Lung (tissue), 13 donors: ENCODE results near the gene CCDC43. TPM values are rescaled to one million over a fixed set of nuclear protein-coding genes. Genes with fewer than 3 reads are reported as not detected.
A peak's percentile ranks its signal among the peaks of the same experiment; 100 is the strongest.

Experiments used
- ATAC-seq: fragments of 200-7000 bp; cut with Tn5 transposase; one replicate; pipeline ENCODE4 v1.9.1; 2020; ENCODE audit warnings: moderate number of reproducible peaks; ENCODE audit not compliant: insufficient read depth, low FRiP score
- DNase-seq, 3 donors: peaks; one replicate each; pipeline ENCODE4 v3.0.0-alpha.2; 2013 to 2017
- H3K27ac ChIP-seq, 2 donors: one replicate each; pipeline ENCODE4 v1.5.1; 2013; ENCODE audit warnings: mild to moderate bottlenecking in 2 of 2, moderate library complexity in 2 of 2, control low read depth in 1 of 2, inconsistent platforms in 1 of 2, low read depth in 1 of 2, low read length in 1 of 2
- H3K27me3 ChIP-seq, 3 donors: one replicate each; pipeline ENCODE4 v1.5.1; 2013; ENCODE audit warnings: low read length in 2 of 3; ENCODE audit not compliant: control insufficient read depth in 3 of 3, insufficient read depth in 3 of 3
- H3K36me3 ChIP-seq, 4 donors: one replicate each; pipeline ENCODE4 v1.5.1; 2013; ENCODE audit warnings: low read length in 4 of 4, mild to moderate bottlenecking in 1 of 4, moderate library complexity in 1 of 4; ENCODE audit not compliant: control insufficient read depth in 4 of 4, insufficient read depth in 4 of 4
- H3K4me1 ChIP-seq, 5 donors: one replicate each; pipeline ENCODE4 v1.5.1; 2013; ENCODE audit warnings: low read length in 5 of 5, mild to moderate bottlenecking in 2 of 5, moderate library complexity in 1 of 5; ENCODE audit not compliant: control insufficient read depth in 5 of 5, insufficient read depth in 5 of 5
- H3K4me3 ChIP-seq: one replicate; pipeline ENCODE4 v1.5.1; 2013; ENCODE audit warnings: mild to moderate bottlenecking, control low read depth, moderate library complexity
- H3K9ac ChIP-seq, 2 donors: one replicate each; pipeline ENCODE4 v1.5.1; 2013; ENCODE audit warnings: low read length in 2 of 2, control low read depth in 1 of 2; ENCODE audit not compliant: insufficient read depth in 1 of 2
- H3K9me3 ChIP-seq, 4 donors: one replicate each; pipeline ENCODE4 v1.5.1; 2013; ENCODE audit warnings: low read length in 3 of 4, mild to moderate bottlenecking in 1 of 4, moderate library complexity in 1 of 4; ENCODE audit not compliant: control insufficient read depth in 4 of 4, insufficient read depth in 3 of 4
- WGBS, 2 donors: extraction: QIAGEN DNeasy Blood & Tissue Kit; methylation state at CpG; one replicate each; pipeline ENCODE4 v1.1.7; 2013; 5-methylcytosine and 5-hydroxymethylcytosine counted together
- polyA plus RNA-seq, 2 donors: library from polyadenylated mRNA; stranded (reverse); fragments of 200-250 nt; gene quantifications; one replicate each; pipeline ENCODE4 v1.2.1, GENCODE V29; 2013
- small RNA-seq: library from RNA; depleted of rRNA; stranded (forward); fragments of <200 nt; gene quantifications from one replicate; pipeline ENCODE3, GENCODE V24; 2014; ENCODE audit warnings: low replicate concordance
- total RNA-seq, 2 donors: library from RNA; depleted of rRNA in 1 of 2; stranded (reverse); fragments of >200 nt in 1 of 2; gene quantifications; one replicate each; pipeline ENCODE4 v1.2.1, GENCODE V29; 2014 to 2021
- TF ChIP-seq, protein P1 (sequence below): IDR thresholded peaks from 2 replicates; pipeline ENCODE4 v1.5.1; 2012; ENCODE audit warnings: mild to moderate bottlenecking; ENCODE audit errors: control extremely low read depth, extremely low read depth
- donor health status: control.
- donor health status: control.
- donor health status: Bipolar disorder and iron deficiency.
- donor health status: healthy.
- donor health status: DM: yes; HTN: yes; CAD: no.

The CCDC43 gene
- total and polyA plus RNA-seq, 4 donors: 13.5 to 21.4 (median 18.7) TPM

DNA sequence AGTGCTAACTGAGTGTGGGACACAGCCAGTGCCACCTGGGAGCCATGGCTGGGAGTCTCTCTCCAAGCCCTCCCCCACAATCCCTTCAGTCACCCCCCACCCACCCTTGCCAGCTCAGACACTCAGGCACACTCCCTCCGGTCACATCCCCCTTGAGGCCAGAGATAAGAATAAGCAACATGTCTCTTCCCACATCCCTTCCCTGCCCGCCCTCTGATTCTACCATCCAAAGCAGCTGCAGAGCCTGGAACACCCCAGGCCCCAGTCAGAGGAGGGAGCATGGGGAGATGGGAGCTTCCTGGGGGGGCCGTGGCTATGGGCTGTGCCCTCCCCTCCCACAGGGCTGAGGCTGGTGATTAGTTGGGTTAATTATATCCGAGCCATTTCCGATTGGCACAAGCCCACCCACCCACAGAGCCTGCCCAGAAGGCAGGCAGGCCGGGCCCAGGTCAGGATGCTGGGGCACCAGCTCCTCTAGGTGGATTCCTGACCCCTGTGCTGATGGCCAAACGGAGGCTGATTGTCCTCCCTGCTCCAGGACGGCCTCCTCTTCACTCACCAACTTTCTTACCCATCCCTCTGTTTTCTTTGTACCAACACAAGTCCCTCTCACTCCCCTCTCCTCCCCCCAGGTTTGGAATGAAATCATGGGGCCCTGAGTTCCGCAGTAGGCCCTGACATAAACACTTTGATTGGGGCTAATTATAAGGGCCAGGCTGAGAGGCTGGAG is 61.9 kb downstream of the CCDC43 start:
- peak overlapping the region in 1 of 2 donors; percentile 26 for H3K27ac ChIP-seq
- no peak overlapping the region for H3K4me3 ChIP-seq

More for the DNA sequence above, 61.9 kb downstream of the CCDC43 start:
- no peak for ATAC-seq
- Histone ChIP-seq H3K4me1 (peaks cover 0 to 11% (median 0%) of the 10 kb centered on the region in 5 donors), H3K27me3 (peaks cover 0 to 3% (median 0%) of the 10 kb centered on the region in 3 donors), H3K9ac (peak overlapping the region in 1 of 2 donors; percentile 42), H3K36me3 (no peaks in the 10 kb centered on the region), H3K9me3 (peaks cover 0 to 2% (median 0%) of the 10 kb centered on the region in 4 donors)
- 89 to 92% methylated on average over 9 of the region's 9 CpGs for WGBS, 2 donors
- TF ChIP-seq, protein P1, sequence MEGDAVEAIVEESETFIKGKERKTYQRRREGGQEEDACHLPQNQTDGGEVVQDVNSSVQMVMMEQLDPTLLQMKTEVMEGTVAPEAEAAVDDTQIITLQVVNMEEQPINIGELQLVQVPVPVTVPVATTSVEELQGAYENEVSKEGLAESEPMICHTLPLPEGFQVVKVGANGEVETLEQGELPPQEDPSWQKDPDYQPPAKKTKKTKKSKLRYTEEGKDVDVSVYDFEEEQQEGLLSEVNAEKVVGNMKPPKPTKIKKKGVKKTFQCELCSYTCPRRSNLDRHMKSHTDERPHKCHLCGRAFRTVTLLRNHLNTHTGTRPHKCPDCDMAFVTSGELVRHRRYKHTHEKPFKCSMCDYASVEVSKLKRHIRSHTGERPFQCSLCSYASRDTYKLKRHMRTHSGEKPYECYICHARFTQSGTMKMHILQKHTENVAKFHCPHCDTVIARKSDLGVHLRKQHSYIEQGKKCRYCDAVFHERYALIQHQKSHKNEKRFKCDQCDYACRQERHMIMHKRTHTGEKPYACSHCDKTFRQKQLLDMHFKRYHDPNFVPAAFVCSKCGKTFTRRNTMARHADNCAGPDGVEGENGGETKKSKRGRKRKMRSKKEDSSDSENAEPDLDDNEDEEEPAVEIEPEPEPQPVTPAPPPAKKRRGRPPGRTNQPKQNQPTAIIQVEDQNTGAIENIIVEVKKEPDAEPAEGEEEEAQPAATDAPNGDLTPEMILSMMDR: no peak
- DNase-seq: peak in 2 of 3 donors; percentile 18 to 30

Small RNAs within 50 kb of the gene (small RNA-seq; reads per million reads assigned to genes)
- gene RN7SL819P (not detected), gene SMCO4P1 (not detected)

Other genes starting within 250 kb of the CCDC43 start
- 10 to 100 TPM; 36.2 to 62.0 TPM for gene GPATCH8, start 186.4 kb downstream of the CCDC43 start, total RNA-seq
- 10 to 100 TPM in 1 of 2 donors, 1 to 10 TPM in 1; 8.9 to 11.4 TPM for gene GPATCH8, start 186.4 kb downstream of the CCDC43 start, polyA plus RNA-seq
- gene FZD2, start 132.3 kb downstream of the CCDC43 start, total RNA-seq: 10 to 100 TPM in 1 of 2 donors, 1 to 10 TPM in 1; 8.3 to 14.1 TPM
- gene FZD2, start 132.3 kb downstream of the CCDC43 start, polyA plus RNA-seq: 1 to 10 TPM; 3.8 to 5.5 TPM
- gene MEIOC, start 33.3 kb downstream of the CCDC43 start, total RNA-seq: not detected
- under 1 TPM; 0.02 to 0.08 TPM for gene MEIOC, start 33.3 kb downstream of the CCDC43 start, polyA plus RNA-seq
- 1 to 10 TPM; 3.5 to 8.6 TPM for gene DBF4B, start 18.9 kb upstream of the CCDC43 start, total RNA-seq
- gene DBF4B, start 18.9 kb upstream of the CCDC43 start, polyA plus RNA-seq: 1 to 10 TPM; 2.7 to 2.8 TPM
- 1 to 10 TPM in 1 of 2 donors, under 1 TPM in 1; 0.09 to 1.1 TPM for gene ADAM11, start 69.2 kb upstream of the CCDC43 start, total RNA-seq
- gene ADAM11, start 69.2 kb upstream of the CCDC43 start, polyA plus RNA-seq: under 1 TPM; 0.15 to 0.22 TPM
- 10 to 100 TPM; 13.0 to 44.3 TPM for gene GJC1, start 140.5 kb upstream of the CCDC43 start, total RNA-seq
- 1 to 10 TPM; 3.9 TPM for gene GJC1, start 140.5 kb upstream of the CCDC43 start, polyA plus RNA-seq
- 10 to 100 TPM; 12.1 to 23.9 TPM for gene HIGD1B, start 158.1 kb upstream of the CCDC43 start, total RNA-seq
- 10 to 100 TPM in 1 of 2 donors, 1 to 10 TPM in 1; 3.0 to 25.4 TPM for gene HIGD1B, start 158.1 kb upstream of the CCDC43 start, polyA plus RNA-seq
- gene EFTUD2, start 209.7 kb upstream of the CCDC43 start, total RNA-seq: 10 to 100 TPM; 90.1 to 93.3 TPM
- gene EFTUD2, start 209.7 kb upstream of the CCDC43 start, polyA plus RNA-seq: 10 to 100 TPM; 35.5 to 56.4 TPM
- under 1 TPM; 0.25 to 0.88 TPM for gene GFAP, start 225.7 kb upstream of the CCDC43 start, total RNA-seq
- gene GFAP, start 225.7 kb upstream of the CCDC43 start, polyA plus RNA-seq: under 1 TPM; 0.32 to 0.35 TPM